ENCODE data around the gene CUX1.
"Not testable (repeated sequence)": the region's sequence is repeated elsewhere in the genome, so short reads cannot be mapped to it uniquely, and the experiment has no call there.

- TF ChIP-seq CTCF (IDR thresholded peaks at IDR 0.05 in 2 of 3, conservative IDR thresholded peaks at IDR 0.05 in 1 of 3; ENCODE audit: control insufficient read depth in 2 of 3, extremely low read depth in 1 of 3, insufficient read depth in 1 of 3, low read depth in 3 of 3, low read length in 3 of 3); SMC3 (IDR thresholded peaks at IDR 0.05; ENCODE audit: borderline replicate concordance, low read length); EP300 (IDR thresholded peaks at IDR 0.05; ENCODE audit: borderline replicate concordance in 1 of 2, control insufficient read depth in 1 of 2, low read depth in 2 of 2, low read length in 2 of 2); NFYB (IDR thresholded peaks at IDR 0.05; ENCODE audit: insufficient read depth, low read depth, low read length); JUND (IDR thresholded peaks at IDR 0.05; ENCODE audit: low read depth, low read length); RAD21 (IDR thresholded peaks at IDR 0.05; ENCODE audit: insufficient read depth, low read depth, low read length); POLR2A (IDR thresholded peaks at IDR 0.05; ENCODE audit: low read depth, low read length); REST (IDR thresholded peaks at IDR 0.05; ENCODE audit: low read depth, low read length); RFX5 (IDR thresholded peaks at IDR 0.05; ENCODE audit: low read depth, low read length); SIN3A (IDR thresholded peaks at IDR 0.05; ENCODE audit: low read depth, low read length): not testable (repeated sequence)
- TF ChIP-seq, protein P1, sequence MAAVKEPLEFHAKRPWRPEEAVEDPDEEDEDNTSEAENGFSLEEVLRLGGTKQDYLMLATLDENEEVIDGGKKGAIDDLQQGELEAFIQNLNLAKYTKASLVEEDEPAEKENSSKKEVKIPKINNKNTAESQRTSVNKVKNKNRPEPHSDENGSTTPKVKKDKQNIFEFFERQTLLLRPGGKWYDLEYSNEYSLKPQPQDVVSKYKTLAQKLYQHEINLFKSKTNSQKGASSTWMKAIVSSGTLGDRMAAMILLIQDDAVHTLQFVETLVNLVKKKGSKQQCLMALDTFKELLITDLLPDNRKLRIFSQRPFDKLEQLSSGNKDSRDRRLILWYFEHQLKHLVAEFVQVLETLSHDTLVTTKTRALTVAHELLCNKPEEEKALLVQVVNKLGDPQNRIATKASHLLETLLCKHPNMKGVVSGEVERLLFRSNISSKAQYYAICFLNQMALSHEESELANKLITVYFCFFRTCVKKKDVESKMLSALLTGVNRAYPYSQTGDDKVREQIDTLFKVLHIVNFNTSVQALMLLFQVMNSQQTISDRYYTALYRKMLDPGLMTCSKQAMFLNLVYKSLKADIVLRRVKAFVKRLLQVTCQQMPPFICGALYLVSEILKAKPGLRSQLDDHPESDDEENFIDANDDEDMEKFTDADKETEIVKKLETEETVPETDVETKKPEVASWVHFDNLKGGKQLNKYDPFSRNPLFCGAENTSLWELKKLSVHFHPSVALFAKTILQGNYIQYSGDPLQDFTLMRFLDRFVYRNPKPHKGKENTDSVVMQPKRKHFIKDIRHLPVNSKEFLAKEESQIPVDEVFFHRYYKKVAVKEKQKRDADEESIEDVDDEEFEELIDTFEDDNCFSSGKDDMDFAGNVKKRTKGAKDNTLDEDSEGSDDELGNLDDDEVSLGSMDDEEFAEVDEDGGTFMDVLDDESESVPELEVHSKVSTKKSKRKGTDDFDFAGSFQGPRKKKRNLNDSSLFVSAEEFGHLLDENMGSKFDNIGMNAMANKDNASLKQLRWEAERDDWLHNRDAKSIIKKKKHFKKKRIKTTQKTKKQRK (IDR thresholded peaks at IDR 0.05; ENCODE audit: low read depth, low read length): not testable (repeated sequence)
- TF ChIP-seq, protein P2, sequence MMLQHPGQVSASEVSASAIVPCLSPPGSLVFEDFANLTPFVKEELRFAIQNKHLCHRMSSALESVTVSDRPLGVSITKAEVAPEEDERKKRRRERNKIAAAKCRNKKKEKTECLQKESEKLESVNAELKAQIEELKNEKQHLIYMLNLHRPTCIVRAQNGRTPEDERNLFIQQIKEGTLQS (IDR thresholded peaks at IDR 0.05; ENCODE audit: borderline replicate concordance, extremely low read depth, low read depth, low read length): not testable (repeated sequence)
Measured at GRCh38 chr7:102330666-102331460, 513.4 kb downstream of the CUX1 start.
